ENCODE measurements around the gene PVRIG.

DNA sequence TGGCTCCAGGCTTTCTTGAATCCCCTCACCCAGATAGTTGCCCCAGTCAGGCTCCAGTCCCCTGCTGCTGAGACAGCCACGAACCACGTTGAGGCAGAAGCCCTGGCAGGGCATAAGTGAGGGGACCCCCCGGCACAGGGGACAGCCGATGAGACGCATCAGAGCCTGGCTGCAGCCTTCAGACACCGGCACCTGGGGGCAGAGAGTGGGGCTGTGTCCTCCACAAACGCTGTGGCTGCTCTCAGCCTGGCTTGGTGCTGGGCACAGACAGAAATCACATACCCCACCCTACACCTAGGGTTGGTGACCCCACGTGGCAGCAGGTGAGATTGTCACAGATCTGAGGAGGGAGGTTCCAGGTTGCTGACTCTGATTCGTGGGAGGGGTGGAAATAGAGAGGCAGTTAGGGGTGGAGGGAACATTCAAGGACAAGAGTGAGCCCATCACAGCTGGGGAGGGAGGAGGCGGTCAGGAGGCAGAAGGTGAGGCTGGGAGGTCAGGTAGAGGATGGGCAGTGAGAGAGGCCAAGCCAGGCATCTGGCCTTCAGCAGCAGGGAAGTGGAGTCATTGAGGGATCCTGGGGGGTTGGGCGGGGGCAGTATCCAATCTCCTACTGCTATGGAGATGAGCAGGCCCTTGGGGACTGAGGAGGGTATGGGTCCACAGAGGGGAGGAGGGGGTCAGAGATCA is 45.8 kb upstream of the PVRIG start:
- TF ChIP-seq, protein P1, sequence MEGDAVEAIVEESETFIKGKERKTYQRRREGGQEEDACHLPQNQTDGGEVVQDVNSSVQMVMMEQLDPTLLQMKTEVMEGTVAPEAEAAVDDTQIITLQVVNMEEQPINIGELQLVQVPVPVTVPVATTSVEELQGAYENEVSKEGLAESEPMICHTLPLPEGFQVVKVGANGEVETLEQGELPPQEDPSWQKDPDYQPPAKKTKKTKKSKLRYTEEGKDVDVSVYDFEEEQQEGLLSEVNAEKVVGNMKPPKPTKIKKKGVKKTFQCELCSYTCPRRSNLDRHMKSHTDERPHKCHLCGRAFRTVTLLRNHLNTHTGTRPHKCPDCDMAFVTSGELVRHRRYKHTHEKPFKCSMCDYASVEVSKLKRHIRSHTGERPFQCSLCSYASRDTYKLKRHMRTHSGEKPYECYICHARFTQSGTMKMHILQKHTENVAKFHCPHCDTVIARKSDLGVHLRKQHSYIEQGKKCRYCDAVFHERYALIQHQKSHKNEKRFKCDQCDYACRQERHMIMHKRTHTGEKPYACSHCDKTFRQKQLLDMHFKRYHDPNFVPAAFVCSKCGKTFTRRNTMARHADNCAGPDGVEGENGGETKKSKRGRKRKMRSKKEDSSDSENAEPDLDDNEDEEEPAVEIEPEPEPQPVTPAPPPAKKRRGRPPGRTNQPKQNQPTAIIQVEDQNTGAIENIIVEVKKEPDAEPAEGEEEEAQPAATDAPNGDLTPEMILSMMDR (IDR thresholded peaks at IDR 0.05; ENCODE audit: insufficient read depth, low read depth, low read length), result no peak
- TF ChIP-seq EZH2 (IDR thresholded peaks at IDR 0.05; ENCODE audit: insufficient read depth, low read length), result no peak

Measured in astrocyte (in vitro differentiated cells and primary cell).